Adrenal gland (tissue), 5 donors: Measurements from ENCODE around the gene INHBA.

Source experiments
- CTCF ChIP-seq, 6 experiments: fragments of 450-650 bp in 4 of 6; fragments of 200-600 bp in 2 of 6; sonication (generic) in 1 of 6; IDR thresholded peaks; 1 replicate in 5 of 6; 2 replicates in 1 of 6; pipeline versions ENCODE4 v1.5.1 to v1.8.0; 2016 to 2021; ENCODE audit warnings: antibody characterized with exemption in 6 of 6, mild to moderate bottlenecking in 2 of 6, moderate library complexity in 1 of 6
- POLR2A ChIP-seq, 2 donors: fragments of 450-650 bp; IDR thresholded peaks; one replicate each; pipeline ENCODE4 v1.6.1; 2017; ENCODE audit warnings: antibody characterized with exemption in 2 of 2, mild to moderate bottlenecking in 2 of 2, moderate library complexity in 1 of 2
- donor health status: DM: no; HTN: no; CAD: no.

GRCh38 chr7:41641011-41641664, 61.8 kb downstream of the INHBA start:
- TF ChIP-seq POLR2A (IDR thresholded peaks at IDR 0.05): no peak
- no peak for TF ChIP-seq CTCF (IDR thresholded peaks at IDR 0.05)
